Measurements from ENCODE around the gene LHPP.

GRCh38 chr10:124465777-124466488 lies 4.3 kb downstream of the LHPP start:
- no peak for TF ChIP-seq CTCF (IDR thresholded peaks at IDR 0.05; ENCODE audit: low read depth, low read length)
- no peak for TF ChIP-seq POLR2A (IDR thresholded peaks at IDR 0.05; ENCODE audit: extremely low read depth, insufficient read length)

Data from NB4 (cell line).